K562 (cell line): ENCODE data around the gene GGA2. TPM values are rescaled to one million over a fixed set of nuclear protein-coding genes. Genes with fewer than 3 reads are reported as not detected.

Source experiments
- DPF2 ChIP-seq: fragments of 450-650 bp; IDR thresholded peaks from 2 replicates; pipeline ENCODE4 v1.6.1; 2016
- ESRRA ChIP-seq: fragments of 450-650 bp; IDR thresholded peaks from 2 replicates; pipeline ENCODE4 v1.6.1; 2014; ENCODE audit warnings: low read depth, mild to moderate bottlenecking, moderate library complexity, borderline replicate concordance
- NFIC ChIP-seq: fragments of 450-650 bp; IDR thresholded peaks from 2 replicates; pipeline ENCODE4 v1.6.1; 2017; ENCODE audit warnings: mild to moderate bottlenecking, inconsistent platforms
- RAD21 ChIP-seq, 2 experiments: fragments of 250-450 bp in 1 of 2; fragments of 450-650 bp in 1 of 2; sonication (Bioruptor Pico) in 1 of 2; formaldehyde crosslinking in 1 of 2; IDR thresholded peaks in 1 of 2; conservative IDR thresholded peaks in 1 of 2; 2 replicates each; pipeline versions ENCODE4 v1.4.0 to v1.8.0; 2020 to 2022; ENCODE audit warnings: mild to moderate bottlenecking in 2 of 2, moderate library complexity in 1 of 2
- RFX1 ChIP-seq: fragments of 450-650 bp; IDR thresholded peaks from 2 replicates; pipeline ENCODE4 v1.6.1; 2016; ENCODE audit warnings: mild to moderate bottlenecking, moderate library complexity
- SMAD2 ChIP-seq: fragments of 150-350 bp; IDR thresholded peaks from 2 replicates; pipeline ENCODE4 v1.6.1; 2014; ENCODE audit warnings: low read depth, mild to moderate bottlenecking, low read length
- TFAM ChIP-seq: fragments of 250-450 bp; sonication (Bioruptor Pico); conservative IDR thresholded peaks from 2 replicates; pipeline ENCODE4 v1.5.0; 2021; ENCODE audit warnings: mild to moderate bottlenecking, moderate library complexity
- ZFP36 ChIP-seq: fragments of 150-350 bp; IDR thresholded peaks from 2 replicates; pipeline ENCODE4 v1.6.1; 2018; ENCODE audit warnings: low read length, low read depth; ENCODE audit not compliant: partially characterized antibody
- ZFPM2 ChIP-seq: fragments of 250-450 bp; sonication (Bioruptor Pico); IDR thresholded peaks from 2 replicates; pipeline ENCODE4 v1.5.1; 2022; ENCODE audit warnings: mild to moderate bottlenecking
- ZNF347 ChIP-seq: fragments of 450-650 bp; formaldehyde crosslinking; IDR thresholded peaks from 2 replicates; pipeline ENCODE4 v1.4.0; 2020; ENCODE audit warnings: low read depth, mild to moderate bottlenecking, moderate library complexity
- ZNF584 ChIP-seq: fragments of 200-800 bp; sonication (Bioruptor generic); IDR thresholded peaks from 2 replicates; pipeline ENCODE4 v1.6.1; 2016; ENCODE audit warnings: low read depth, mild to moderate bottlenecking, missing genetic modification characterization, missing compliant biosample characterization
- polyA plus RNA-seq, 8 experiments: library from polyadenylated mRNA; depleted of rRNA in 4 of 8; stranded (reverse) in 5 of 8; unstranded in 3 of 8; fragments of >200 nt; fragmentation: Nextera tagmentation in 2 of 8; fragmentation: Illumina TruSeq in 1 of 8; extraction: Ambion mirVana in 2 of 8; extraction: Trizol in 1 of 8; gene quantifications; 2 replicates each; pipeline versions ENCODE4 v1.2.1 to v1.2.3, GENCODE V29; 2011 to 2014; ENCODE audit warnings: inconsistent platforms in 1 of 8, missing spikeins in 1 of 8
- total RNA-seq, 7 experiments: library from RNA; depleted of rRNA in 6 of 7; stranded (reverse); fragments of >200 nt in 6 of 7; fragmentation: Illumina TruSeq in 2 of 7; extraction: Trizol in 2 of 7; gene quantifications; 2 replicates each; pipeline versions ENCODE4 v1.2.1 to v1.2.3, GENCODE V29; 2011 to 2021; ENCODE audit warnings: low replicate concordance in 1 of 7
- TF ChIP-seq, protein P1 (sequence below): IDR thresholded peaks from 2 replicates; pipeline ENCODE4 v1.6.1; 2012; ENCODE audit warnings: low read depth, low read length, improper control_type of control experiment, borderline replicate concordance
- TF ChIP-seq, protein P2 (sequence below), 2 experiments: fragments of 450-650 bp in 1 of 2; sonication (generic) in 1 of 2; formaldehyde crosslinking; conservative IDR thresholded peaks; 2 replicates each; pipeline versions ENCODE4 v1.4.0 to v1.8.1; 2020 to 2022; ENCODE audit warnings: mild to moderate bottlenecking in 1 of 2, missing genetic modification reagents in 1 of 2
- TF ChIP-seq, protein P3 (sequence below): sonication (generic); formaldehyde crosslinking; IDR thresholded peaks from 2 replicates; pipeline ENCODE4 v1.8.1; 2023; ENCODE audit warnings: missing genetic modification reagents, mild to moderate bottlenecking, borderline replicate concordance
- TF ChIP-seq, protein P4 (sequence below): fragments of 250-450 bp; sonication (Bioruptor Pico); IDR thresholded peaks from 2 replicates; pipeline ENCODE4 v1.6.1; 2021; ENCODE audit warnings: mild to moderate bottlenecking
- TF ChIP-seq, protein P5 (sequence below): fragments of 450-650 bp; formaldehyde crosslinking; IDR thresholded peaks from 2 replicates; pipeline ENCODE4 v1.4.0; 2022; ENCODE audit warnings: missing genetic modification characterization

The GGA2 gene
- total and polyA plus RNA-seq, 9 of the 15 experiments (the other 6 are each of a cell fraction or from before 2014, with no cell fraction given) = 11.9 to 133 (median 66.3) TPM

DNA sequence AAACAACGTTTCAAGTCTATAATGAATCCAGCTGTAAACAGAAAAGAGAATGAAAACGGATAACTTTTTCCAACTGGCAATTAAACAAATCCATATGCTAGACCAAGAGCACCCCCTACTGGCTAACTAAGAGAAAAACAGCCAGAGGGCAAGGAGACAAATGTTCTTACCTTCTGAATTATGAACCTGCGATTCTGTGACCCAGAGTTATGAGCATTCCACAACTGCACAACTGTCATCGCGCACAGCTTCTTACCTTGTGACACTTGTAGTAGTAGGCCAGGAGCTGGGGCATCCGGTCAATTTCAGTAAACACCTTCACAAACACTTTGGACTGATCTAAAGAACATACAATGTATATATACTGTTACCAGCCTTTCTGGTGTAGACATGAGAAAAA is 75.9 kb downstream of the GGA2 start (continued):
- TF ChIP-seq, protein P1, sequence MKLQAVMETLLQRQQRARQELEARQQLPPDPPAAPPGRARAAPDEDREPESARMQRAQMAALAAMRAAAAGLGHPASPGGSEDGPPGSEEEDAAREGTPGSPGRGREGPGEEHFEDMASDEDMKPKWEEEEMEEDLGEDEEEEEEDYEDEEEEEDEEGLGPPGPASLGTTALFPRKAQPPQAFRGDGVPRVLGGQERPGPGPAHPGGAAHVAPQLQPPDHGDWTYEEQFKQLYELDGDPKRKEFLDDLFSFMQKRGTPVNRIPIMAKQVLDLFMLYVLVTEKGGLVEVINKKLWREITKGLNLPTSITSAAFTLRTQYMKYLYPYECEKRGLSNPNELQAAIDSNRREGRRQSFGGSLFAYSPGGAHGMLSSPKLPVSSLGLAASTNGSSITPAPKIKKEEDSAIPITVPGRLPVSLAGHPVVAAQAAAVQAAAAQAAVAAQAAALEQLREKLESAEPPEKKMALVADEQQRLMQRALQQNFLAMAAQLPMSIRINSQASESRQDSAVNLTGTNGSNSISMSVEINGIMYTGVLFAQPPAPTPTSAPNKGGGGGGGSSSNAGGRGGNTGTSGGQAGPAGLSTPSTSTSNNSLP = 0 out of 2 replicates have a peak, but pooled peaks have one; percentile 14
- TF ChIP-seq RFX1 (no peak), ZNF584 (no peak), TFAM (CRISPR knock-in tag) (no peak), ESRRA (no peak), ZFP36 (no peak), ZFPM2 (no peak), NFIC (no peak), RAD21 (CRISPR knock-in tag; conservative IDR thresholded peaks at IDR 0.05 in 1 of 2, IDR thresholded peaks at IDR 0.05 in 1 of 2) (peak; percentile 59 to 87), ZNF347 (no peak), SMAD2 (no peak), DPF2 (no peak)
- TF ChIP-seq, protein P2, sequence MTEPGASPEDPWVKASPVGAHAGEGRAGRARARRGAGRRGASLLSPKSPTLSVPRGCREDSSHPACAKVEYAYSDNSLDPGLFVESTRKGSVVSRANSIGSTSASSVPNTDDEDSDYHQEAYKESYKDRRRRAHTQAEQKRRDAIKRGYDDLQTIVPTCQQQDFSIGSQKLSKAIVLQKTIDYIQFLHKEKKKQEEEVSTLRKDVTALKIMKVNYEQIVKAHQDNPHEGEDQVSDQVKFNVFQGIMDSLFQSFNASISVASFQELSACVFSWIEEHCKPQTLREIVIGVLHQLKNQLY (CRISPR knock-in tag; conservative IDR thresholded peaks at IDR 0.05) = no peak
- TF ChIP-seq, protein P3, sequence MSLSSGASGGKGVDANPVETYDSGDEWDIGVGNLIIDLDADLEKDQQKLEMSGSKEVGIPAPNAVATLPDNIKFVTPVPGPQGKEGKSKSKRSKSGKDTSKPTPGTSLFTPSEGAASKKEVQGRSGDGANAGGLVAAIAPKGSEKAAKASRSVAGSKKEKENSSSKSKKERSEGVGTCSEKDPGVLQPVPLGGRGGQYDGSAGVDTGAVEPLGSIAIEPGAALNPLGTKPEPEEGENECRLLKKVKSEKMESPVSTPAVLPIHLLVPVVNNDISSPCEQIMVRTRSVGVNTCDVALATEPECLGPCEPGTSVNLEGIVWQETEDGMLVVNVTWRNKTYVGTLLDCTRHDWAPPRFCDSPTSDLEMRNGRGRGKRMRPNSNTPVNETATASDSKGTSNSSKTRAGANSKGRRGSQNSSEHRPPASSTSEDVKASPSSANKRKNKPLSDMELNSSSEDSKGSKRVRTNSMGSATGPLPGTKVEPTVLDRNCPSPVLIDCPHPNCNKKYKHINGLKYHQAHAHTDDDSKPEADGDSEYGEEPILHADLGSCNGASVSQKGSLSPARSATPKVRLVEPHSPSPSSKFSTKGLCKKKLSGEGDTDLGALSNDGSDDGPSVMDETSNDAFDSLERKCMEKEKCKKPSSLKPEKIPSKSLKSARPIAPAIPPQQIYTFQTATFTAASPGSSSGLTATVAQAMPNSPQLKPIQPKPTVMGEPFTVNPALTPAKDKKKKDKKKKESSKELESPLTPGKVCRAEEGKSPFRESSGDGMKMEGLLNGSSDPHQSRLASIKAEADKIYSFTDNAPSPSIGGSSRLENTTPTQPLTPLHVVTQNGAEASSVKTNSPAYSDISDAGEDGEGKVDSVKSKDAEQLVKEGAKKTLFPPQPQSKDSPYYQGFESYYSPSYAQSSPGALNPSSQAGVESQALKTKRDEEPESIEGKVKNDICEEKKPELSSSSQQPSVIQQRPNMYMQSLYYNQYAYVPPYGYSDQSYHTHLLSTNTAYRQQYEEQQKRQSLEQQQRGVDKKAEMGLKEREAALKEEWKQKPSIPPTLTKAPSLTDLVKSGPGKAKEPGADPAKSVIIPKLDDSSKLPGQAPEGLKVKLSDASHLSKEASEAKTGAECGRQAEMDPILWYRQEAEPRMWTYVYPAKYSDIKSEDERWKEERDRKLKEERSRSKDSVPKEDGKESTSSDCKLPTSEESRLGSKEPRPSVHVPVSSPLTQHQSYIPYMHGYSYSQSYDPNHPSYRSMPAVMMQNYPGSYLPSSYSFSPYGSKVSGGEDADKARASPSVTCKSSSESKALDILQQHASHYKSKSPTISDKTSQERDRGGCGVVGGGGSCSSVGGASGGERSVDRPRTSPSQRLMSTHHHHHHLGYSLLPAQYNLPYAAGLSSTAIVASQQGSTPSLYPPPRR (CRISPR knock-in tag) = no peak
- TF ChIP-seq, protein P4, sequence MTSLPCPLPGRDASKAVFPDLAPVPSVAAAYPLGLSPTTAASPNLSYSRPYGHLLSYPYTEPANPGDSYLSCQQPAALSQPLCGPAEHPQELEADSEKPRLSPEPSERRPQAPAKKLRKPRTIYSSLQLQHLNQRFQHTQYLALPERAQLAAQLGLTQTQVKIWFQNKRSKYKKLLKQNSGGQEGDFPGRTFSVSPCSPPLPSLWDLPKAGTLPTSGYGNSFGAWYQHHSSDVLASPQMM = no peak
- TF ChIP-seq, protein P5, sequence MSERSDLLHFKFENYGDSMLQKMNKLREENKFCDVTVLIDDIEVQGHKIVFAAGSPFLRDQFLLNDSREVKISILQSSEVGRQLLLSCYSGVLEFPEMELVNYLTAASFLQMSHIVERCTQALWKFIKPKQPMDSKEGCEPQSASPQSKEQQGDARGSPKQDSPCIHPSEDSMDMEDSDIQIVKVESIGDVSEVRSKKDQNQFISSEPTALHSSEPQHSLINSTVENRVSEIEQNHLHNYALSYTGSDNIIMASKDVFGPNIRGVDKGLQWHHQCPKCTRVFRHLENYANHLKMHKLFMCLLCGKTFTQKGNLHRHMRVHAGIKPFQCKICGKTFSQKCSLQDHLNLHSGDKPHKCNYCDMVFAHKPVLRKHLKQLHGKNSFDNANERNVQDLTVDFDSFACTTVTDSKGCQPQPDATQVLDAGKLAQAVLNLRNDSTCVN (CRISPR knock-in tag) = no peak
- TF ChIP-seq, all 486 proteins: peak for 7
